Testis (tissue), 2 donors: ENCODE data around the gene FAM107B.

Source experiments
- CTCF ChIP-seq, 3 experiments: fragments of 450-650 bp in 2 of 3; fragments of 200-600 bp in 1 of 3; sonication (generic) in 1 of 3; IDR thresholded peaks; one replicate each; pipeline ENCODE4 v1.5.1; 2016 to 2019; ENCODE audit warnings: antibody characterized with exemption in 3 of 3, mild to moderate bottlenecking in 2 of 3, moderate library complexity in 1 of 3
- POLR2A ChIP-seq: fragments of 450-650 bp; IDR thresholded peaks from one replicate; pipeline ENCODE4 v1.6.1; 2017; ENCODE audit warnings: antibody characterized with exemption, mild to moderate bottlenecking, moderate library complexity

- TF ChIP-seq CTCF (IDR thresholded peaks at IDR 0.05) = no peak
- no peak for TF ChIP-seq POLR2A
These were observed 256.5 kb downstream of the FAM107B start for GRCh38 chr10:14518149-14518548.
